Mesenchymal stem cell (in vitro differentiated cells and primary cell): Measurements from ENCODE around the gene EXOC3.

ENCODE experiments used
- DNase-seq: peaks from one replicate; pipeline ENCODE4 v3.0.0-alpha.2; 2013
- H2AFZ ChIP-seq: one replicate; pipeline ENCODE4 v1.6.1; 2013; ENCODE audit warnings: low read depth, mild to moderate bottlenecking, control low read depth, inconsistent platforms, low read length, moderate library complexity
- H2AK5ac ChIP-seq: 2 replicates; pipeline ENCODE4 v1.6.1; 2013; ENCODE audit warnings: low read length, moderate library complexity, mild to moderate bottlenecking, inconsistent platforms; ENCODE audit not compliant: severe bottlenecking
- H2BK120ac ChIP-seq: one replicate; pipeline ENCODE4 v1.6.1; 2013; ENCODE audit warnings: low read depth, mild to moderate bottlenecking, inconsistent platforms, low read length, moderate library complexity
- H2BK12ac ChIP-seq, 2 experiments: one replicate each; pipeline ENCODE4 v1.6.1; 2013; ENCODE audit warnings: inconsistent platforms in 2 of 2, low read length in 2 of 2, mild to moderate bottlenecking in 2 of 2, moderate library complexity in 2 of 2, control low read depth in 1 of 2
- H2BK15ac ChIP-seq: one replicate; pipeline ENCODE4 v1.6.1; 2013; ENCODE audit warnings: mild to moderate bottlenecking, low read depth, inconsistent platforms; ENCODE audit not compliant: poor library complexity, severe bottlenecking
- H2BK5ac ChIP-seq: 2 replicates; pipeline ENCODE4 v1.6.1; 2013; ENCODE audit warnings: low read depth, mild to moderate bottlenecking, low read length, control low read depth, inconsistent platforms; ENCODE audit not compliant: poor library complexity, severe bottlenecking
- H3K14ac ChIP-seq, 2 experiments: one replicate each; pipeline ENCODE4 v1.6.1; 2013; ENCODE audit warnings: inconsistent platforms in 2 of 2, low read length in 2 of 2, control low read depth in 1 of 2, mild to moderate bottlenecking in 1 of 2, moderate library complexity in 1 of 2
- H3K18ac ChIP-seq, 2 experiments: one replicate each; pipeline ENCODE4 v1.6.1; 2013; ENCODE audit warnings: inconsistent platforms in 2 of 2, low read length in 2 of 2, control low read depth in 1 of 2, low read depth in 1 of 2, mild to moderate bottlenecking in 1 of 2
- H3K23ac ChIP-seq, 2 experiments: one replicate each; pipeline ENCODE4 v1.6.1; 2013; ENCODE audit warnings: inconsistent platforms in 2 of 2, low read length in 2 of 2, mild to moderate bottlenecking in 2 of 2, moderate library complexity in 2 of 2, control low read depth in 1 of 2
- H3K27ac ChIP-seq: 2 replicates; pipeline ENCODE4 v1.5.1; 2013; ENCODE audit warnings: mild to moderate bottlenecking, moderate library complexity, low read length, control low read depth, inconsistent platforms; ENCODE audit not compliant: poor library complexity, severe bottlenecking
- H3K27me3 ChIP-seq, 2 experiments: 2 replicates each; pipeline versions ENCODE4 v1.6.1 to v1.7.0; 2013; ENCODE audit warnings: low read length in 2 of 2, mild to moderate bottlenecking in 2 of 2, moderate library complexity in 2 of 2, control low read depth in 1 of 2, inconsistent platforms in 1 of 2; ENCODE audit not compliant: control insufficient read depth in 1 of 2, insufficient read depth in 1 of 2
- H3K36me3 ChIP-seq, 2 experiments: 2 replicates each; pipeline versions ENCODE4 v1.6.1 to v1.7.0; 2013; ENCODE audit warnings: low read length in 2 of 2, control low read depth in 1 of 2, inconsistent platforms in 1 of 2, low read depth in 1 of 2, mild to moderate bottlenecking in 1 of 2; ENCODE audit not compliant: insufficient read depth in 2 of 2, control insufficient read depth in 1 of 2
- H3K4ac ChIP-seq, 2 experiments: one replicate each; pipeline ENCODE4 v1.6.1; 2013; ENCODE audit warnings: inconsistent platforms in 2 of 2, low read length in 2 of 2, mild to moderate bottlenecking in 2 of 2, moderate library complexity in 2 of 2, control low read depth in 1 of 2, low read depth in 1 of 2
- H3K4me1 ChIP-seq: 2 replicates; pipeline ENCODE4 v1.6.1; 2013; ENCODE audit warnings: low read depth, low read length, control low read depth; ENCODE audit not compliant: control insufficient read depth, insufficient read depth
- H3K4me2 ChIP-seq: 2 replicates; pipeline ENCODE4 v1.6.1; 2013; ENCODE audit warnings: low read length, mild to moderate bottlenecking, inconsistent platforms; ENCODE audit not compliant: poor library complexity, severe bottlenecking
- H3K4me3 ChIP-seq, 2 experiments: 2 replicates each; pipeline versions ENCODE4 v1.5.1 to v1.7.0; 2013; ENCODE audit warnings: low read length in 2 of 2, mild to moderate bottlenecking in 2 of 2, control low read depth in 1 of 2, low read depth in 1 of 2; ENCODE audit not compliant: insufficient read depth in 1 of 2
- H3K79me1 ChIP-seq: replicated peaks from 2 replicates; pipeline ENCODE4 v1.6.1; 2013; ENCODE audit warnings: mild to moderate bottlenecking, control low read depth, low read length, inconsistent platforms; ENCODE audit not compliant: poor library complexity, severe bottlenecking
- H3K9ac ChIP-seq: 2 replicates; pipeline ENCODE4 v1.7.0; 2013; ENCODE audit warnings: mild to moderate bottlenecking, low read length, moderate library complexity
- H3K9me3 ChIP-seq: 2 replicates; pipeline ENCODE4 v1.7.0; 2013; ENCODE audit warnings: mild to moderate bottlenecking, low read length; ENCODE audit not compliant: control insufficient read depth
- H4K8ac ChIP-seq: one replicate; pipeline ENCODE4 v1.6.1; 2013; ENCODE audit warnings: inconsistent platforms, mild to moderate bottlenecking, low read length, moderate library complexity
- H4K91ac ChIP-seq: one replicate; pipeline ENCODE4 v1.6.1; 2013; ENCODE audit warnings: mild to moderate bottlenecking, low read length, inconsistent platforms
- WGBS: methylation state at CpG from one replicate; pipeline ENCODE4 v1.1.7; 2013; ENCODE audit warnings: mixed read lengths; 5-methylcytosine and 5-hydroxymethylcytosine counted together

The EXOC3 gene

DNA sequence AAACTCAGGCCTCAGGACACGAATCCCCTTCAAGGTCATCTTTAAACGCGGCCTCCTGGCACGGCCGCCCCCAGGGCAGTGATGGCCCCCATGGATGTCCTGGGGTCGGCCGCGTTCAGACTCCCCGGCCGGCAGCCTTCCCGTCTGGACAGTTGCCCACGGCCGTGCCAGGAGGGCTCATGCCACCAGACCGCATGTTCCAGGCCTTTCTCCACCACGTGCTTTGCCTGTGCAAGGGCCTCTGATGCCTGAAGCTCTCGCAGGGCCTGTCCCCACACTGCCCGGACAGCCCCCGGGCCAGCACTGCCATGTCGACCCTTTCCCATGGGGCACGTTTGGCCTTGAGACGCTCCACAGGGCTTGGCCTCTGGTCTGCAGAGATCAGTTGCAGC lies 46.7 kb downstream of the EXOC3 start:
- Histone ChIP-seq H4K91ac (no peak overlapping the region), H2AK5ac (no peak overlapping the region), H3K36me3 (no peaks in the 10 kb centered on the region), H3K27me3 (peaks cover 16 to 57% of the 10 kb centered on the region in 2 experiments), H3K23ac (no peak overlapping the region), H2AFZ (no peak overlapping the region), H2BK5ac (no peak overlapping the region), H3K4me1 (no peaks in the 10 kb centered on the region), H2BK120ac (no peak overlapping the region), H3K27ac (no peak overlapping the region), H3K79me1 (no peaks in the 10 kb centered on the region), H4K8ac (no peak overlapping the region), H3K9ac (no peak overlapping the region), H3K14ac (no peak overlapping the region), H3K4me2 (no peak overlapping the region), H2BK15ac (no peak overlapping the region), H3K9me3 (no peaks in the 10 kb centered on the region), H2BK12ac (no peak overlapping the region), H3K4me3 (no peak overlapping the region), H3K4ac (no peak overlapping the region), H3K18ac (no peak overlapping the region)
- no peak for DNase-seq
- 82% methylated on average over 21 of the region's 21 CpGs for WGBS

DNA sequence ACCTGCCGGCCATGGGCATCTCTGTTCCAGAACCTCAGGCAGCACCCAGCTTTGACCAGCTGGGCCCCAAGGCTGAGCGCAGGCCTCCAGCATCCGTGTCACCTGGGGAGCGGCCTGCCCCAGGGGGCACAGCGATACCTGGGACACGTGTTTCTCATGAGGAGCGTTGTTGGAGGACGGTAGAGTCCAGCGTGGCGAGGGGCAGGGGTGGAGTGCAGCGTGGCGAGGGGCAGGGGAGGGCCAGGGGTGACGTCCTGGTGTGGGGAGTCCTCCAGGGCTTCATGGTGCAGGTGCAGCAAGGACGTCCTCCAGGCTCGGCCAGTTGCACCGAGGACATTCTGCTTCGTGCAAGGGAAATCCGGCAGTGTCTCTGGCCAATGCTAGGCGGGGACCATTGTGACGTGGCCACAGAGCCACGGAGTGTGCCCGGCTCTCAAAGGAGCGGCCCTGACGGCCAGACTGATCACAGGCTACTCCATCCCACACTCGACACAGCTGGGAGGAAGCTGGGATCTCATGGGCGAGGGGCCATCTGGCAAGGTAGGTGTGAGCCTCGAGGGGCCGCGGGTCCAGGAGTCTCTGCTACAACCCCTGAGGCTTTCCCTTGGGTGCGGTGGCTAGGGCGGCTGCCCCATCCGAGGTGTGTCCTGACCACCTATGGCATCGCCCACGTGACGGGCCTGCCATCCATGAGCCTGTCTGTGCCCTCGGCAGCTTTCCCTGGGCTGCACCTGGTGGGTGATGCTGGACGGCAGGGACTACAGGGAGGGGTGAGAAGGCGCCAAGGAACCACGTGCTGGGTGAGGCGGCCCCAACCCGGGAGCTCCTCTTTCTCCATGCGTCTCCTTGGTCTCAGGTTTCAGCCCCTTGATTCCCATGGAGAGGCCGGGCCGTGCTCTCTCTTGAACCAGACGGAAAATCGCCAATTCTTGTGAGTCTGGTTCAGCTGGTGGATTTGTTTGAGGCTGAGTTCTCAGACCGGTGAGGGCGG lies 47.4 kb downstream of the EXOC3 start:
- H4K91ac ChIP-seq: no peak overlapping the region
- no peak overlapping the region for H3K9ac ChIP-seq
- H3K79me1 ChIP-seq: no peaks in the 10 kb centered on the region
- H3K14ac ChIP-seq: no peak overlapping the region
- H3K4me1 ChIP-seq: no peaks in the 10 kb centered on the region
- 84% methylated on average over 47 of the region's 48 CpGs for WGBS
- no peaks in the 10 kb centered on the region for H3K9me3 ChIP-seq
- peaks cover 15 to 53% of the 10 kb centered on the region in 2 experiments for H3K27me3 ChIP-seq
- no peak overlapping the region for H2BK12ac ChIP-seq
- no peak overlapping the region for H3K18ac ChIP-seq
- H2AFZ ChIP-seq: no peak overlapping the region
- no peak overlapping the region for H3K27ac ChIP-seq
- H2AK5ac ChIP-seq: no peak overlapping the region
- H3K4me3 ChIP-seq: no peak overlapping the region
- H3K4ac ChIP-seq: no peak overlapping the region
- no peak overlapping the region for H2BK5ac ChIP-seq
- H3K36me3 ChIP-seq: no peaks in the 10 kb centered on the region
- H2BK120ac ChIP-seq: no peak overlapping the region
- no peak overlapping the region for H3K4me2 ChIP-seq
- no peak overlapping the region for H4K8ac ChIP-seq
- no peak overlapping the region for H3K23ac ChIP-seq
- no peak for DNase-seq
- H2BK15ac ChIP-seq: no peak overlapping the region

DNA sequence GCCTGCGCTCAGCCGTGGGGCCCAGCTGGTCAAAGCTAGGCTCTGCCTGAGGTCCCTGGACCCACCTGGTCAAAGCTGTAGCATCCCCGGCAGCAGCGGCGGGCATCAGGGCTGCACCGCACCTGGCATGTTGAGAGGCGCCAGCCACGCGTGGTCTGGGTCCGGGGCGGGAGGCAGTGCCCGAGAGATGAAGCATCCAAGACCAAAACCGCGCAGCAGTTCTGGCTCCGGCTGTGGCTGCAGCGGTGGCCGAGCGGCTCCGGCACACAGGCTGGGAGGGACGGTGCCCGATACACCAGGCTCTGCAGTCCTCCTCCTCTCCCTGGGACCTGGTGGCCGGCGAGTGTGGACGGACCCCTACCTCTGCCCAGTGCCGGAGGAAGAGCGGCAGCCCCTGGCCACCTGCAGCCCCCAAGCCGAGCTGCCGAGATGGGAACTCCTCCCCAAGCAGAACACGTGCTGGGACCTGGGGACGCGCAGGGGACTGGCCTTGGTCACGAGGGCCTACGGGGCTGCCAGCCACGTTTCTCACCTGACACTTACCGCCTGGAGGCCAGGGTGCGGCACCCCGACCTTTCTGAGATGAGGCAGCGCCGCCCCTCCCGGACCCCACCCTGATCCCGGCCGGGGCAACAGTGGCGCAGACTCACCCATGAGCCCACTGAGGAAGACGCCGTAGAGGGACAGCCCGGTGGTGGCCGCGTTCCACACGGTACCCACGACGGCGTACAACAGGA lies 48.3 kb downstream of the EXOC3 start:
- Histone ChIP-seq H3K14ac (no peak overlapping the region), H2BK12ac (no peak overlapping the region), H3K18ac (no peak overlapping the region), H2AFZ (no peak overlapping the region), H3K27ac (no peak overlapping the region), H2AK5ac (no peak overlapping the region), H2BK15ac (no peak overlapping the region), H3K23ac (no peak overlapping the region), H2BK120ac (no peak overlapping the region), H4K91ac (no peak overlapping the region), H3K9ac (no peak overlapping the region), H3K36me3 (no peaks in the 10 kb centered on the region), H3K4me2 (no peak overlapping the region), H2BK5ac (no peak overlapping the region), H3K9me3 (no peaks in the 10 kb centered on the region), H3K4me3 (no peak overlapping the region), H3K4me1 (peaks cover 2% of the 10 kb centered on the region), H4K8ac (no peak overlapping the region), H3K79me1 (no peaks in the 10 kb centered on the region), H3K27me3 (peaks cover 15 to 52% of the 10 kb centered on the region in 2 experiments), H3K4ac (no peak overlapping the region)
- no peak for DNase-seq
- 90% methylated on average over 52 of the region's 52 CpGs for WGBS

DNA sequence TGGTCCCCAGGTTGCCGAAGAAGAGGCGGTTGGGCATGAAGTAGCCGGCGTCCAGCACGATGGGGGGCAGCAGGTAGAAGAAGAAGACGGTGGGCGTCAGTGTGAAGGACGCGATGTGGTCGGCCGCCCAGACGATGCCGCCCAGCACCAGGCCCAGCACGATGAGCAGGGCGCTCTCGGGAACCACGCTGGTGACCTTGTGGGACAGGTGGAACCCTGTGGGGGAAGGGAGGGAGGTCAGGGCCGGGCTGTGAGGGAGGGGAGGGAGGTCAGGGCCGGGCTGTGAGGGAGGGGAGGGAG lies 48.8 kb downstream of the EXOC3 start:
- H3K14ac ChIP-seq: peak overlapping the region in 1 of 2 experiments; percentile 71
- H3K4me1 ChIP-seq: peaks cover 2% of the 10 kb centered on the region
- H2BK5ac ChIP-seq: no peak overlapping the region
- H3K27ac ChIP-seq: no peak overlapping the region
- H2AK5ac ChIP-seq: no peak overlapping the region
- no peak overlapping the region for H3K4me2 ChIP-seq
- no peak overlapping the region for H2BK120ac ChIP-seq
- no peaks in the 10 kb centered on the region for H3K9me3 ChIP-seq
- no peak for DNase-seq
- H3K9ac ChIP-seq: no peak overlapping the region
- no peak overlapping the region for H2AFZ ChIP-seq
- H3K4ac ChIP-seq: no peak overlapping the region
- H3K79me1 ChIP-seq: no peaks in the 10 kb centered on the region
- H3K36me3 ChIP-seq: no peaks in the 10 kb centered on the region
- H3K18ac ChIP-seq: no peak overlapping the region
- H4K91ac ChIP-seq: no peak overlapping the region
- H3K23ac ChIP-seq: no peak overlapping the region
- H2BK15ac ChIP-seq: no peak overlapping the region
- no peak overlapping the region for H2BK12ac ChIP-seq
- no peak overlapping the region for H4K8ac ChIP-seq
- no peak overlapping the region for H3K4me3 ChIP-seq
- WGBS: 83% methylated on average over 19 of the region's 19 CpGs
- peaks cover 16 to 51% of the 10 kb centered on the region in 2 experiments for H3K27me3 ChIP-seq
